ENCODE results near the gene SKAP2. TPM values are rescaled to one million over a fixed set of nuclear protein-coding genes. Genes with fewer than 3 reads are reported as not detected.

The SKAP2 gene
- total RNA-seq, 1 experiment from 2014 or later = 3.2 TPM

GRCh38 chr7:26624431-26624830 lies 240.0 kb downstream of the SKAP2 start:
- DNase-seq = no peak
- Histone ChIP-seq H2BK120ac (ENCODE audit: low read depth, low read length, poor library complexity, severe bottlenecking) (no peak overlapping the region), H2AK5ac (ENCODE audit: insufficient read length, low read length) (no peak overlapping the region), H2AFZ (ENCODE audit: low read length) (no peak overlapping the region), H4K8ac (replicated peaks; ENCODE audit: insufficient read length, low read depth, low read length) (no peak overlapping the region), H3K14ac (ENCODE audit: insufficient read depth, low read length) (no peak overlapping the region), H3K9me3 (ENCODE audit: control insufficient read depth, low read depth, low read length) (no peaks in the 10 kb centered on the region), H3K79me1 (ENCODE audit: insufficient read depth, low read depth, low read length, poor library complexity, severe bottlenecking) (no peaks in the 10 kb centered on the region), H3K79me2 (ENCODE audit: insufficient read depth, low read length) (no peaks in the 10 kb centered on the region), H4K20me1 (ENCODE audit: control insufficient read depth, insufficient read depth, insufficient read length) (no peaks in the 10 kb centered on the region), H3K27me3 (ENCODE audit: insufficient read depth, low read length) (no peaks in the 10 kb centered on the region), H3K23me2 (ENCODE audit: insufficient read length, low read depth, low read length, poor library complexity, severe bottlenecking) (no peaks in the 10 kb centered on the region), H2BK20ac (ENCODE audit: low read depth, low read length, poor library complexity, severe bottlenecking) (no peak overlapping the region), H4K91ac (ENCODE audit: insufficient read length, low read depth, low read length) (no peak overlapping the region), H2BK5ac (ENCODE audit: insufficient read length, low read length) (no peak overlapping the region), H3K4me2 (ENCODE audit: insufficient read depth, insufficient read length, low read length) (no peak overlapping the region), H3T11ph (ENCODE audit: low read length) (no peak overlapping the region), H3K23ac (ENCODE audit: insufficient read length, low read depth, low read length) (no peak overlapping the region), H2BK15ac (ENCODE audit: low read depth, low read length) (no peak overlapping the region), H3K56ac (ENCODE audit: insufficient read length, low read depth, low read length) (no peak overlapping the region), H3K9ac (ENCODE audit: extremely low read depth, insufficient read length, low read length) (no peak overlapping the region), H4K5ac (ENCODE audit: insufficient read length, low read depth, low read length) (no peak overlapping the region), H3K27ac (ENCODE audit: insufficient read length, low read depth, low read length) (no peak overlapping the region), H3K4ac (ENCODE audit: low read depth, low read length) (no peak overlapping the region), H3K18ac (ENCODE audit: insufficient read length, low read depth, low read length) (no peak overlapping the region), H3K4me1 (ENCODE audit: insufficient read depth, low read length) (peaks cover 3% of the 10 kb centered on the region; the same call in 1 of the 2 replicates), H2BK12ac (ENCODE audit: insufficient read length, low read depth, low read length) (no peak overlapping the region)
- H3K27ac Mint-ChIP-seq = no peak overlapping the region; a peak in 1 of 7 replicates
- no peak for TF ChIP-seq CTCF (conservative IDR thresholded peaks at IDR 0.05)
- H3K9me3 Mint-ChIP-seq = no peaks in the 10 kb centered on the region
- no CpG with 5 or more reads among the region's 5 CpGs for WGBS (ENCODE audit: extremely low coverage, insufficient read length, low lambda C conversion rate)
- H3K4me1 Mint-ChIP-seq = peaks cover 0 to 9% of the 10 kb centered on the region in 2 experiments; a peak in 2 of 4 replicates
- no peak overlapping the region for H3K4me3 Mint-ChIP-seq
- no peaks in the 10 kb centered on the region for H3K36me3 Mint-ChIP-seq (ENCODE audit: insufficient read depth in 1 of 3, low read depth in 3 of 3)
- peaks cover 3% of the 10 kb centered on the region for H3K27me3 Mint-ChIP-seq (ENCODE audit: low read depth)

Data from H9 (cell line).